OCI-LY7 (cell line): ENCODE measurements around the gene SMO. TPM values are rescaled to one million over a fixed set of nuclear protein-coding genes. Genes with fewer than 3 reads are reported as not detected.

Experiments used
- BruUV-seq: library from RNA; stranded (reverse); fragments of 400-500 nt; replicated peaks from 2 replicates; lab custom pipeline; 2021; lab: Mats Ljungman, UMichigan
- CTCF ChIA-PET: fragments of 300-600 bp; sonication (Branson Sonifier 250); formaldehyde crosslinking; loops from one replicate; lab custom pipeline; 2022; ENCODE audit warnings: antibody characterized with exemption; ENCODE audit not compliant: unreplicated experiment; lab: Charles Lee
- POLR2A ChIA-PET: fragments of 300-600 bp; sonication (Branson Sonifier 250); formaldehyde crosslinking; loops from one replicate; lab custom pipeline; 2022; ENCODE audit warnings: antibody characterized with exemption; lab: Charles Lee
- DNase-seq: peaks from one replicate; pipeline ENCODE4 v3.0.0-alpha.2; 2015; ENCODE audit warnings: low spot score
- H2AFZ ChIP-seq: fragments of 200-600 bp; sonication (generic), shearing (Covaris generic); 2 replicates; pipeline ENCODE4 v1.6.1; 2014; ENCODE audit warnings: mild to moderate bottlenecking, antibody characterized with exemption, low read length, moderate library complexity
- H3K27ac ChIP-seq: fragments of 200-600 bp; sonication (generic); 2 replicates; pipeline ENCODE4 v1.5.1; 2014; ENCODE audit warnings: mixed run types, low read depth, mild to moderate bottlenecking, moderate library complexity, low read length, inconsistent platforms; ENCODE audit not compliant: poor library complexity, severe bottlenecking
- H3K36me3 ChIP-seq: fragments of 200-600 bp; sonication (generic); 2 replicates; pipeline ENCODE4 v1.6.1; 2014; ENCODE audit warnings: mild to moderate bottlenecking, antibody characterized with exemption, low read length, moderate library complexity, mixed read lengths; ENCODE audit not compliant: insufficient read depth
- H3K4me1 ChIP-seq: fragments of 200-600 bp; sonication (generic); 2 replicates; pipeline ENCODE4 v1.5.1; 2014; ENCODE audit warnings: mild to moderate bottlenecking, low read length; ENCODE audit not compliant: insufficient read depth, poor library complexity, severe bottlenecking
- H3K4me2 ChIP-seq: fragments of 200-600 bp; sonication (generic); 2 replicates; pipeline ENCODE4 v1.6.1; 2014; ENCODE audit warnings: mild to moderate bottlenecking, low read length
- H3K4me3 ChIP-seq: fragments of 200-600 bp; sonication (generic); 2 replicates; pipeline ENCODE4 v1.5.1; 2014; ENCODE audit warnings: mild to moderate bottlenecking, low read depth, low read length; ENCODE audit not compliant: poor library complexity, severe bottlenecking
- H3K79me2 ChIP-seq: fragments of 200-600 bp; sonication (generic); 2 replicates; pipeline ENCODE4 v1.6.1; 2016; ENCODE audit warnings: low read depth, mild to moderate bottlenecking, low read length, moderate library complexity, mixed read lengths; ENCODE audit not compliant: insufficient read depth
- H3K9me2 ChIP-seq: fragments of 200-600 bp; sonication (generic); 2 replicates; pipeline ENCODE4 v1.6.1; 2016; ENCODE audit warnings: mild to moderate bottlenecking, low read length, mixed read lengths; ENCODE audit not compliant: insufficient read depth
- H3K9me3 ChIP-seq: fragments of 200-600 bp; sonication (generic); 2 replicates; pipeline ENCODE4 v1.6.1; 2014; ENCODE audit warnings: mild to moderate bottlenecking, mixed run types, low read length, mixed read lengths
- H4K20me1 ChIP-seq: fragments of 200-600 bp; sonication (generic); 2 replicates; pipeline ENCODE4 v1.6.1; 2014; ENCODE audit warnings: mild to moderate bottlenecking, antibody characterized with exemption, low read length, moderate library complexity, mixed read lengths; ENCODE audit not compliant: insufficient read depth
- CTCF ChIP-seq: fragments of 200-600 bp; sonication (generic); conservative IDR thresholded peaks from 2 replicates; pipeline ENCODE4 v1.5.1; 2014; ENCODE audit warnings: mild to moderate bottlenecking, antibody characterized with exemption, low read length, moderate library complexity, mixed read lengths
- EZH2phosphoT487 ChIP-seq: fragments of 200-600 bp; sonication (generic); IDR thresholded peaks from 2 replicates; pipeline ENCODE4 v1.6.1; 2018; ENCODE audit warnings: low read depth, borderline replicate concordance, mild to moderate bottlenecking, mixed run types, antibody characterized with exemption, low read length, moderate library complexity, mixed read lengths
- intact Hi-C: fragments of 100-400 bp; cut with micrococcal nuclease; formaldehyde crosslinking; loops from one replicate; pipeline ENCODE4 v1.10.0; 2022; ENCODE audit not compliant: unreplicated experiment
- total RNA-seq, 2 experiments: library from RNA; depleted of rRNA in 1 of 2; stranded (reverse); fragments of >200 nt in 1 of 2; shearing (Covaris generic) in 1 of 2; gene quantifications; 2 replicates each; pipeline ENCODE4 v1.2.3, GENCODE V29; 2014 to 2022

Gene SMO
- total RNA-seq, 2 experiments from 2014 or later: 0.17 to 0.25 TPM

DNA sequence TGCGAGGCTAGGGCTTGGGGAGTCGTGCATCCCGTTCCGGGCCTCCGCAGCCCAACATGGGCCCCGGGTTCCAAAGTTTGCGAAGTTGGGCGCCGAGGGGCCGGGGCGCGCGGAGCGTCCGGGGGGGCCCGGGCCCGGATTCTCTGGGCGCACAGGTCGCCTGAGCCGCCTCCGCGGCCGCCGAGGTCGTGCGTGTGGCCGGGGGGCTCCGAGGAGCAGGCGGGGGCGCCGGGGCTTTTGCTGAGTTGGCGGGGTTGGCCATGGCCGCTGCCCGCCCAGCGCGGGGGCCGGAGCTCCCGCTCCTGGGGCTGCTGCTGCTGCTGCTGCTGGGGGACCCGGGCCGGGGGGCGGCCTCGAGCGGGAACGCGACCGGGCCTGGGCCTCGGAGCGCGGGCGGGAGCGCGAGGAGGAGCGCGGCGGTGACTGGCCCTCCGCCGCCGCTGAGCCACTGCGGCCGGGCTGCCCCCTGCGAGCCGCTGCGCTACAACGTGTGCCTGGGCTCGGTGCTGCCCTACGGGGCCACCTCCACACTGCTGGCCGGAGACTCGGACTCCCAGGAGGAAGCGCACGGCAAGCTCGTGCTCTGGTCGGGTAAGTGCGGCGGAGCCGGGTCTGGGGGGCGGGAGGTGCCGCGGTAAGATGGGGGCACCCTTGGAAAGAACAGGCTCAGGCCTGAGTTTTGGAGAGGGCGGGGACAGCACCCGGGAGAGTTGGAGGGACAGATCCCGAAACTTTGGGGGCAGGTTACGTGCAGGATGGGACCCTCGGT, 643 bp downstream of the SMO start:
- no peak for DNase-seq
- no TSS peak for BruUV-seq
- TF ChIP-seq CTCF (no peak), EZH2phosphoT487 (no peak)
- Histone ChIP-seq H3K4me3 (no peak overlapping the region), H3K9me2 (no peaks in the 10 kb centered on the region), H3K9me3 (no peaks in the 10 kb centered on the region), H3K36me3 (no peaks in the 10 kb centered on the region), H3K79me2 (no peaks in the 10 kb centered on the region), H4K20me1 (no peaks in the 10 kb centered on the region), H3K4me2 (peak overlapping the region; percentile 46; the same call in 1 of the 2 replicates), H3K27ac (no peak overlapping the region), H3K4me1 (peaks cover 14% of the 10 kb centered on the region), H2AFZ (no peak overlapping the region)
- CTCF ChIA-PET: no interaction called here
- intact Hi-C loops: no loop called here
- POLR2A ChIA-PET: no interaction called here

DNA sequence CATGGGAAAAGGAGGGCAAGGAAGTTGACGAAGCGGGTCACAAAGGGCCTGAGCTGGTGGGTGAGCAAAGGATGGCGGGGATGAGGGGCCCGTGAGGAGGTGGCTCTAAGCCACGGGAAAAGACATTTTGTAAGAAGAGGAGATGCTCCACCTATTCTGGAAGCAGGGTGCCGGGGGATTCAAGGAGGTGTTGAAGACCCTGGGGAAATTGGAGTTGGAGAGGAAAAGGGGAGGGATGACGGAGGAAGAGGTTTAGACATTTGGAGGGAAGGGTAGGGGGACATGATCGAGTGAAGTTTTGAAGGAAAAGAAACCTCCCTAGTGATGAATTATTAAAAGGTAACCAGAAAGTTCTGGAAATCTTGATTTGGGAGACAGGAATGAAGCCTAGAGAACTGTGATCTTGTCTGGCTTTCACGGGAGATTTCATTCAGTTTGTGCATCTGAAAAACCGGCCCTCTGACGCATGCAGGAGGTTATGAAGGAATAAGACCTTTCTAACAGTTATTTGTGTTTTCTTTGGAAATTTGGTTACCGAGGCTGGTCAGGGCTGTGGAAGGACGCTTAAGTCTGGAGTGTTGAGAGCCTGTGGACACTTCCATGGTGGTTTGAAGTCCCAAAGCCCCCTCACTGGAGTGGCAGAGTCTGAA, 1.4 kb downstream of the SMO start:
- no peak for TF ChIP-seq EZH2phosphoT487
- no peak for TF ChIP-seq CTCF
- peaks cover 14% of the 10 kb centered on the region for H3K4me1 ChIP-seq
- no peaks in the 10 kb centered on the region for H3K79me2 ChIP-seq
- no peak overlapping the region for H3K4me2 ChIP-seq
- intact Hi-C loops: no loop called here
- no peak for DNase-seq
- no peaks in the 10 kb centered on the region for H3K9me3 ChIP-seq
- H4K20me1 ChIP-seq: no peaks in the 10 kb centered on the region
- H2AFZ ChIP-seq: no peak overlapping the region
- no TSS peak for BruUV-seq
- no peak overlapping the region for H3K4me3 ChIP-seq
- no peaks in the 10 kb centered on the region for H3K9me2 ChIP-seq
- no peaks in the 10 kb centered on the region for H3K36me3 ChIP-seq
- ChIA-PET CTCF (no interaction called here), POLR2A (no interaction called here)
- no peak overlapping the region for H3K27ac ChIP-seq

GRCh38 chr7:129191272-129191671, 2.8 kb downstream of the SMO start:
- no peak for DNase-seq
- H4K20me1 ChIP-seq: no peaks in the 10 kb centered on the region
- no peak overlapping the region for H2AFZ ChIP-seq
- H3K4me3 ChIP-seq: no peak overlapping the region
- no peak overlapping the region for H3K4me2 ChIP-seq
- H3K9me3 ChIP-seq: no peaks in the 10 kb centered on the region
- peaks cover 10% of the 10 kb centered on the region for H3K4me1 ChIP-seq
- CTCF ChIA-PET: no interaction called here
- TF ChIP-seq CTCF (no peak), EZH2phosphoT487 (no peak)
- no peaks in the 10 kb centered on the region for H3K9me2 ChIP-seq
- no TSS peak for BruUV-seq
- intact Hi-C loops: no loop called here
- H3K36me3 ChIP-seq: no peaks in the 10 kb centered on the region
- no peak overlapping the region for H3K27ac ChIP-seq
- POLR2A ChIA-PET: no interaction called here
- H3K79me2 ChIP-seq: no peaks in the 10 kb centered on the region
